Mesenchymal stem cell (in vitro differentiated cells and primary cell): ENCODE data around the gene SLC35F6.

Source experiments
- DNase-seq: peaks from one replicate; pipeline ENCODE4 v3.0.0-alpha.2; 2013
- H2AFZ ChIP-seq: one replicate; pipeline ENCODE4 v1.6.1; 2013; ENCODE audit warnings: low read depth, mild to moderate bottlenecking, control low read depth, inconsistent platforms, low read length, moderate library complexity
- H2AK5ac ChIP-seq: 2 replicates; pipeline ENCODE4 v1.6.1; 2013; ENCODE audit warnings: low read length, moderate library complexity, mild to moderate bottlenecking, inconsistent platforms; ENCODE audit not compliant: severe bottlenecking
- H2BK120ac ChIP-seq: one replicate; pipeline ENCODE4 v1.6.1; 2013; ENCODE audit warnings: low read depth, mild to moderate bottlenecking, inconsistent platforms, low read length, moderate library complexity
- H2BK12ac ChIP-seq, 2 experiments: one replicate each; pipeline ENCODE4 v1.6.1; 2013; ENCODE audit warnings: inconsistent platforms in 2 of 2, low read length in 2 of 2, mild to moderate bottlenecking in 2 of 2, moderate library complexity in 2 of 2, control low read depth in 1 of 2
- H2BK15ac ChIP-seq: one replicate; pipeline ENCODE4 v1.6.1; 2013; ENCODE audit warnings: mild to moderate bottlenecking, low read depth, inconsistent platforms; ENCODE audit not compliant: poor library complexity, severe bottlenecking
- H2BK5ac ChIP-seq: 2 replicates; pipeline ENCODE4 v1.6.1; 2013; ENCODE audit warnings: low read depth, mild to moderate bottlenecking, low read length, control low read depth, inconsistent platforms; ENCODE audit not compliant: poor library complexity, severe bottlenecking
- H3K14ac ChIP-seq, 2 experiments: one replicate each; pipeline ENCODE4 v1.6.1; 2013; ENCODE audit warnings: inconsistent platforms in 2 of 2, low read length in 2 of 2, control low read depth in 1 of 2, mild to moderate bottlenecking in 1 of 2, moderate library complexity in 1 of 2
- H3K18ac ChIP-seq, 2 experiments: one replicate each; pipeline ENCODE4 v1.6.1; 2013; ENCODE audit warnings: inconsistent platforms in 2 of 2, low read length in 2 of 2, control low read depth in 1 of 2, low read depth in 1 of 2, mild to moderate bottlenecking in 1 of 2
- H3K23ac ChIP-seq, 2 experiments: one replicate each; pipeline ENCODE4 v1.6.1; 2013; ENCODE audit warnings: inconsistent platforms in 2 of 2, low read length in 2 of 2, mild to moderate bottlenecking in 2 of 2, moderate library complexity in 2 of 2, control low read depth in 1 of 2
- H3K27ac ChIP-seq: 2 replicates; pipeline ENCODE4 v1.5.1; 2013; ENCODE audit warnings: mild to moderate bottlenecking, moderate library complexity, low read length, control low read depth, inconsistent platforms; ENCODE audit not compliant: poor library complexity, severe bottlenecking
- H3K27me3 ChIP-seq, 2 experiments: 2 replicates each; pipeline versions ENCODE4 v1.6.1 to v1.7.0; 2013; ENCODE audit warnings: low read length in 2 of 2, mild to moderate bottlenecking in 2 of 2, moderate library complexity in 2 of 2, control low read depth in 1 of 2, inconsistent platforms in 1 of 2; ENCODE audit not compliant: control insufficient read depth in 1 of 2, insufficient read depth in 1 of 2
- H3K36me3 ChIP-seq, 2 experiments: 2 replicates each; pipeline versions ENCODE4 v1.6.1 to v1.7.0; 2013; ENCODE audit warnings: low read length in 2 of 2, control low read depth in 1 of 2, inconsistent platforms in 1 of 2, low read depth in 1 of 2, mild to moderate bottlenecking in 1 of 2; ENCODE audit not compliant: insufficient read depth in 2 of 2, control insufficient read depth in 1 of 2
- H3K4ac ChIP-seq, 2 experiments: one replicate each; pipeline ENCODE4 v1.6.1; 2013; ENCODE audit warnings: inconsistent platforms in 2 of 2, low read length in 2 of 2, mild to moderate bottlenecking in 2 of 2, moderate library complexity in 2 of 2, control low read depth in 1 of 2, low read depth in 1 of 2
- H3K4me1 ChIP-seq: 2 replicates; pipeline ENCODE4 v1.6.1; 2013; ENCODE audit warnings: low read depth, low read length, control low read depth; ENCODE audit not compliant: control insufficient read depth, insufficient read depth
- H3K4me2 ChIP-seq: 2 replicates; pipeline ENCODE4 v1.6.1; 2013; ENCODE audit warnings: low read length, mild to moderate bottlenecking, inconsistent platforms; ENCODE audit not compliant: poor library complexity, severe bottlenecking
- H3K4me3 ChIP-seq, 2 experiments: 2 replicates each; pipeline versions ENCODE4 v1.5.1 to v1.7.0; 2013; ENCODE audit warnings: low read length in 2 of 2, mild to moderate bottlenecking in 2 of 2, control low read depth in 1 of 2, low read depth in 1 of 2; ENCODE audit not compliant: insufficient read depth in 1 of 2
- H3K79me1 ChIP-seq: replicated peaks from 2 replicates; pipeline ENCODE4 v1.6.1; 2013; ENCODE audit warnings: mild to moderate bottlenecking, control low read depth, low read length, inconsistent platforms; ENCODE audit not compliant: poor library complexity, severe bottlenecking
- H3K9ac ChIP-seq: 2 replicates; pipeline ENCODE4 v1.7.0; 2013; ENCODE audit warnings: mild to moderate bottlenecking, low read length, moderate library complexity
- H3K9me3 ChIP-seq: 2 replicates; pipeline ENCODE4 v1.7.0; 2013; ENCODE audit warnings: mild to moderate bottlenecking, low read length; ENCODE audit not compliant: control insufficient read depth
- H4K8ac ChIP-seq: one replicate; pipeline ENCODE4 v1.6.1; 2013; ENCODE audit warnings: inconsistent platforms, mild to moderate bottlenecking, low read length, moderate library complexity
- H4K91ac ChIP-seq: one replicate; pipeline ENCODE4 v1.6.1; 2013; ENCODE audit warnings: mild to moderate bottlenecking, low read length, inconsistent platforms
- WGBS: methylation state at CpG from one replicate; pipeline ENCODE4 v1.1.7; 2013; ENCODE audit warnings: mixed read lengths; 5-methylcytosine and 5-hydroxymethylcytosine counted together

SLC35F6 gene

DNA sequence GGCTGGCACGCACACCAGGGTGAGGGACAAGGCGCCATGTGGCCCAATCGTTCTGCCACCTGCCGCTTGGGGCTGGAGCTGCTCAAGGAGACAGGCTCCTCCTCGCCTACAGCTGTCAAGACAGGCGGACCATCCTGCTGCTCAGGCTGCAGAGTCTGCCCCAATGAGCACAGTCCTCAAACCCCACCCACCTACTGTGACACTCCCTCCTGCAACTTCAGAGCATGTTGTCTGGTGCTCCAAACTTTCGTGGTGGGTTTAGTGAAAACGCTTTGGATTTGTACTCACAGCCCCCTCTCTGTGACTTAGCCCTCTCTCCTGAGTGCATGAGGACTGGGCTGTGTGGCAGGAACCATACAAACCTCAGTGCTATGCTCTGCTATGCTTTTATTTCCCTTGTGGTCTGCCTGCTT is 23.2 kb upstream of the SLC35F6 start:
- WGBS = 54% methylated on average over 8 of the region's 8 CpGs
- H2BK5ac ChIP-seq = no peak overlapping the region
- no peak overlapping the region for H4K8ac ChIP-seq
- peak overlapping the region in 1 of 2 experiments; percentile 38 for H3K14ac ChIP-seq
- no peak overlapping the region for H3K4me2 ChIP-seq
- no peaks in the 10 kb centered on the region for H3K9me3 ChIP-seq
- H3K4me1 ChIP-seq = peaks cover 1% of the 10 kb centered on the region
- H2BK15ac ChIP-seq = no peak overlapping the region
- H2BK120ac ChIP-seq = no peak overlapping the region
- peak overlapping the region in 1 of 2 experiments; percentile 18 for H2BK12ac ChIP-seq
- no peak overlapping the region for H3K9ac ChIP-seq
- H2AFZ ChIP-seq = no peak overlapping the region
- H3K27ac ChIP-seq = no peak overlapping the region
- no peak overlapping the region for H4K91ac ChIP-seq
- no peak overlapping the region for H3K23ac ChIP-seq
- H3K36me3 ChIP-seq = no peaks in the 10 kb centered on the region
- H3K18ac ChIP-seq = peak overlapping the region in 1 of 2 experiments; percentile 35
- H3K4me3 ChIP-seq = no peak overlapping the region
- H2AK5ac ChIP-seq = no peak overlapping the region
- H3K79me1 ChIP-seq = no peaks in the 10 kb centered on the region
- H3K27me3 ChIP-seq = peaks cover 9 to 32% of the 10 kb centered on the region in 2 experiments
- no peak overlapping the region for H3K4ac ChIP-seq
- DNase-seq = peak; percentile 38

- Histone ChIP-seq H2BK120ac (no peak overlapping the region), H2BK5ac (no peak overlapping the region), H3K27ac (no peak overlapping the region), H3K36me3 (no peaks in the 10 kb centered on the region), H3K4me1 (no peaks in the 10 kb centered on the region), H2AK5ac (no peak overlapping the region), H2AFZ (no peak overlapping the region), H4K91ac (no peak overlapping the region), H3K27me3 (peaks cover 9 to 32% of the 10 kb centered on the region in 2 experiments), H3K14ac (no peak overlapping the region), H3K4ac (no peak overlapping the region), H3K23ac (no peak overlapping the region), H3K9me3 (no peaks in the 10 kb centered on the region), H3K4me2 (no peak overlapping the region), H3K9ac (no peak overlapping the region), H3K79me1 (no peaks in the 10 kb centered on the region), H4K8ac (no peak overlapping the region), H2BK15ac (no peak overlapping the region), H3K4me3 (no peak overlapping the region), H3K18ac (peak overlapping the region in 1 of 2 experiments; percentile 34), H2BK12ac (peak overlapping the region in 1 of 2 experiments; percentile 17)
- 93% methylated on average over 12 of the region's 15 CpGs for WGBS
- DNase-seq = no peak
Measured at GRCh38 chr2:26742048-26742770, 21.9 kb upstream of the SLC35F6 start.

GRCh38 chr2:26743852-26744251 is 20.2 kb upstream of the SLC35F6 start:
- Histone ChIP-seq H3K9me3 (no peaks in the 10 kb centered on the region), H3K18ac (no peak overlapping the region)
- 83% methylated on average over 3 of the region's 3 CpGs for WGBS

DNA sequence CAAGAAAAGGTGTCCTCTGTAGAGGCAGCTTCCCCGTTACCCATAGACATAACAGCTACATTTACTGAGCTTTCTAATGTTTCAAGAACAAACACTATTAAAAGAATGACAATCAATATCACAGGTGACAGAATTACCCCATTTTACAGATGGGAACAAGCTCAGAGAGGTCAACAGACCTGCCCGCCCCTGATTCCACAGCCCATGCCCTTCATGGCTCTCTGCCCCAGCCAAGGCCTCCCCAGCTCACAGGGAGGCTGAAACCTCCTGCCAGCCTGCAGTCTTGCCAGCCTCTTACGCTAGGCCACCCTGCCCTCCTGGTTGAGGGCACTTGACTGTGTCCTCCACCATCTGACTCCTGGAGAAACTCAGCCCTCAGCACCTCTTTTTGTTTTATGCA is 19.1 kb upstream of the SLC35F6 start:
- Histone ChIP-seq H3K27ac (no peak overlapping the region), H2BK5ac (no peak overlapping the region), H2BK120ac (no peak overlapping the region), H3K23ac (no peak overlapping the region), H2AK5ac (no peak overlapping the region), H4K8ac (no peak overlapping the region), H3K9ac (no peak overlapping the region), H2BK12ac (peak overlapping the region; percentile 7 to 66), H3K36me3 (no peaks in the 10 kb centered on the region), H3K4me2 (no peak overlapping the region), H3K4me1 (peaks cover 1% of the 10 kb centered on the region), H3K27me3 (peaks cover 9 to 22% of the 10 kb centered on the region in 2 experiments), H2AFZ (no peak overlapping the region), H3K14ac (peak overlapping the region in 1 of 2 experiments; percentile 94), H3K18ac (no peak overlapping the region), H3K9me3 (no peaks in the 10 kb centered on the region), H4K91ac (peak overlapping the region; percentile 5), H3K79me1 (no peaks in the 10 kb centered on the region), H3K4ac (no peak overlapping the region), H2BK15ac (peak overlapping the region; percentile 17), H3K4me3 (no peak overlapping the region)
- no peak for DNase-seq
- WGBS = 87% methylated on average over 3 of the region's 3 CpGs

More at GRCh38 chr2:26743852-26744251, 20.2 kb upstream of the SLC35F6 start:
- H3K4me3 ChIP-seq = no peak overlapping the region
- no peak overlapping the region for H4K8ac ChIP-seq
- H3K79me1 ChIP-seq = no peaks in the 10 kb centered on the region
- H3K23ac ChIP-seq = no peak overlapping the region
- H3K14ac ChIP-seq = peak overlapping the region in 1 of 2 experiments; percentile 58
- H4K91ac ChIP-seq = no peak overlapping the region
- H2BK120ac ChIP-seq = no peak overlapping the region
- no peak overlapping the region for H2BK15ac ChIP-seq
- H3K4ac ChIP-seq = no peak overlapping the region
- H3K27me3 ChIP-seq = peaks cover 9 to 23% of the 10 kb centered on the region in 2 experiments
- no peak for DNase-seq
- H2AK5ac ChIP-seq = no peak overlapping the region
- H3K9ac ChIP-seq = no peak overlapping the region
- no peaks in the 10 kb centered on the region for H3K36me3 ChIP-seq
- H3K27ac ChIP-seq = no peak overlapping the region
- no peak overlapping the region for H2BK5ac ChIP-seq
- H3K4me1 ChIP-seq = no peaks in the 10 kb centered on the region
- H2AFZ ChIP-seq = peak overlapping the region; percentile 10
- no peak overlapping the region for H2BK12ac ChIP-seq
- no peak overlapping the region for H3K4me2 ChIP-seq
